Kidney capillary endothelial cell (primary cell): Measurements from ENCODE around the gene RNASEH2C.
A peak's percentile ranks its signal among the peaks of the same experiment; 100 is the strongest.
"Not testable (repeated sequence)": the region's sequence is repeated elsewhere in the genome, so short reads cannot be mapped to it uniquely, and the experiment has no call there.

Source experiments
- DNase-seq: peaks from one replicate; pipeline ENCODE4 v3.0.0-alpha.2; 2018; ENCODE audit warnings: low spot score

Gene RNASEH2C

GRCh38 chr11:65716774-65717405 lies 3.7 kb downstream of the RNASEH2C start:
- DNase-seq = no peak

- DNase-seq = no peak
Observed at GRCh38 chr11:65716302-65716701, 4.3 kb downstream of the RNASEH2C start.

DNA sequence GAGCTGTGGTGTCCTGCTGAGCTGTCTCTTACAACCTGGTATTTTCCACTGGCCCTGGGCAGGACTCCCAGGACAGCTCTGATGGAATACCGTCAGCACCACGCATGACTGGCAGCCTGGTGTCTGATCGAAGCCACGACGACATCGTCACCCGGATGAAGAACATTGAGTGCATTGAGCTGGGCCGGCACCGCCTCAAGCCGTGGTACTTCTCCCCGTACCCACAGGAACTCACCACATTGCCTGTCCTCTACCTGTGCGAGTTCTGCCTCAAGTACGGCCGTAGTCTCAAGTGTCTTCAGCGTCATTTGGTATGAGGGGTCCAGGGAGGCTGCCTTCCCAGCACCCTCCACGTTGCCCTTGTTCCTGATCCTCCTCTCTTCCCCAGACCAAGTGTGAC lies 6.2 kb downstream of the RNASEH2C start:
- no peak for DNase-seq

DNA sequence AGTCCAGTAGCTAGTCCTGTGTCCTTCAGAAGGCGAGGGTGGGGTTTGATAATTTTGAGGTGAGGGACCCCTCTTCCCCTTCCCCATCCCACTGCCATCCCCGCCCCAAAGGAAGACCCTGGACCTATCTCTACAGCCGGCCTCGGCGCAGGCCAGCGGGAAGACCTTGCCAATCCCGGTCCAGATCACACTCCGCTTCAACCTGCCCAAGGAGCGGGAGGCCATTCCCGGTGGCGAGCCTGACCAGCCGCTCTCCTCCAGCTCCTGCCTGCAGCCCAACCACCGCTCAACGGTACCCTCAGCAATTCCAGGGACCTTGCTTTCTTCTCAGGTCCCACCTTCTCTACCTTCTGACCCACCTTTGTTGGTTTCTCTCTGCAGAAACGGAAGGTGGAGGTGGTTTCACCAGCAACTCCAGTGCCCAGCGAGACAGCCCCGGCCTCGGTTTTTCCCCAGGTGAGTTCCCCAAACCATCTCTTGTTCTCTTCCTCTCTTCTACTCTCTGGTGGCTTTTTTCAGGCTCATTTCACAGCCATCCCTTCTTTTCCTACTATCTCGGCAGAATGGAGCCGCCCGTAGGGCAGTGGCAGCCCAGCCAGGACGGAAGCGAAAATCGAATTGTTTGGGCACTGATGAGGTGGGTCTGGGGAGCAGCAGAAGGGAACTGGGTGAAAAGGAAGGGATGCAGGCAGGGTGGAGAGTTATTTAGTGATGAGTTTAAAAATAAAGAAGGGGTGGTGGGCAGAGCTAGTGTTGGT lies 7.2 kb downstream of the RNASEH2C start:
- DNase-seq = no peak

DNA sequence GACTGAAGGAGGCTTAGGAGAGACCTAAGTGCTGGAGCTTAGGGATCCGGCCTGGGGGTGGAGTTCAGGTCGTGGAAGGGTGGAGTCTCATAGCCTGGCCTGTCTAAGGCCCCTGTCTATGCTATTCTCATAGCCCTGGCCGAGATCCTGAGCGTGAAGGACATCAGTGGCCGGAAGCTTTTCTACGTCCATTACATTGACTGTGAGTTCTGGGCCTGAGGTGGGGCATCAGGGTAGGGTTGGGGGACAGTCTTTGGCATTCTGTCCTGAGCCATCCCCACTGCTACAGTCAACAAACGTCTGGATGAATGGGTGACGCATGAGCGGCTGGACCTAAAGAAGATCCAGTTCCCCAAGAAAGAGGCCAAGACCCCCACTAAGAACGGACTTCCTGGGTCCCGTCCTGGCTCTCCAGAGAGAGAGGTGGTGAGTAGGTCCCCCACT lies 7.9 kb downstream of the RNASEH2C start:
- no peak for DNase-seq

DNA sequence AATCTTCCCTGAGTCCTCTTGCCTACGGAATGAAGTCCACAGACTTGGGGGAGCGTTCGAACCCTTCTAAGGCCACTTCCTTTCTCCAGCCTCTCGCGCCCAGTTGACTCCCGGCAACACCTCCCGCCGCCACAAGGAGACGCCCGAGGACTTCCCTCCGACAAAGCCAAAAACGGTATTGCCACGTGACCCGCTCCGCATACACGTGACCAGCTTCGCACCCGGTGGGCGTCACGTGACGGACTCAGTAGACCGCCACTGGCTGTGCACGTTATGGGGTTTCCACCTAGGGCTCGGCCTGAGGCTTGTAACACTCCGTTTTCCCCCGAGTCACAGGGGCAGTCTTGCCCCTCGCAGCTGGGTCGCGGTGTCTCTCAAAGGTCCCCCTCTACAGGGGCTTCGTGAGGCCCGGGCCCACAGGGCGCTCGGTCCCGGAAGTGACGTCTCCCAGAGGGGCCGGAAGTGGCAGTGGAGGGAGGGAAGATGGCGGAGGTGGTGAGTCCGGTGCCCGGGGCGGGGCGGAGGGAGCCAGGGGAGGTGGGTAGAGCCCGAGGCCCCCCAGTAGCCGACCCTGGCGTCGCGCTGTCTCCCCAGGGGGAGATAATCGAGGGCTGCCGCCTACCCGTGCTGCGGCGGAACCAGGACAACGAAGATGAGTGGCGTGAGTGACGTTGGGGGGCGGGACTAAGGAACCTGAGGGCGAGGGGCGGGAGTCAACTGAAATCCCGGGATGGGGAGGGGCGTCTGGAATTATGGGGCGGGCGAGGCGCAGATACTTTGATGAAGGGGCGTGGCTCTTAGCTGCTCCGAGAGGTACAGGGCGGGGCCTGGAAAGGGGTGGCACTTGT lies 8.6 kb downstream of the RNASEH2C start, which contains the start of gene KAT5:
TSS of gene KAT5 (plus strand) at position 468 of the 848 bp plus-strand sequence. CDS start at position 484, 16 bp downstream.
- peak; percentile 96 for DNase-seq

- no peak for DNase-seq
Observed at GRCh38 chr11:65710421-65710820, 10.2 kb downstream of the RNASEH2C start.

GRCh38 chr11:65709661-65710060 lies 10.9 kb downstream of the RNASEH2C start:
- no peak for DNase-seq

GRCh38 chr11:65708451-65708850 lies 12.1 kb downstream of the RNASEH2C start:
- no peak for DNase-seq

- DNase-seq = not testable (repeated sequence)
Observed at GRCh38 chr11:65707002-65707401, 13.6 kb downstream of the RNASEH2C start.

GRCh38 chr11:65706303-65706763 lies 14.3 kb downstream of the RNASEH2C start:
- DNase-seq = not testable (repeated sequence)

DNA sequence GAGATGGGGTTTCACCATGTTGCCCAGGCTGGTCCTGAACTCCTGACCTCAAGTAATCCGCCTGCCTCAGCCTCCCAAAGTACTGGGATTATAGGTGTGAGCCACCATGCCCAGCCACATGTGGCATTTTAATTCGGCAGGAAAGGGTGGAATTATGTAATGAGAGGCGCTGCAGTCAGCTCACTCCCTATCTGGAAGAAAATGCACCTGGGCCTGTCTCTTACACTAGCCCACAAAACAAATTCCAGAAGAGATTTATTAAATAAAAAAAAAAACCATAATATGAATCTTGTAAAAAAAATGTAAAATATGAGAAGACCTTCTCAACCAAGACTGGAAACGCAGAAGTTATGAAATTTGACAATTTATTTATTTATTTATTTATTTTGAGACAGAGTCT lies 16.8 kb downstream of the RNASEH2C start:
- no peak for DNase-seq

DNA sequence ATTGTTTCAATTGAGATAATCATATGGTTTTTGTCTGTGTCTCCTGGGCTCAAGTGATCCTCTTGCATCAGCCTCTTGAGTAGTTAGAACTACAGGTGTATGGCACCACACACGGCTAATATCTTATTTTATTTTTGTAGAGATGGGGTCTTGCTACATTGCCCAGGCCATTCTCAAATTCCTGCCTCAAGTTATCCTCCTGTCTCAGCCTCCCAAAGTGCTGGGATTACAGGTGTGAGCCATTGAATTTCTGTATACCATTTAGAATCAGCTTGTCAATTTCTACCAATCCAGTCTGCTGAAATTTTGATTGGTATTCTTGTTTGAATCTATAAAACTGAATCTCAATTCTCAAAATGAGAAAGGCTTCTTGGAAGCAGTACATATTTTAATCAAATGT lies 18.9 kb downstream of the RNASEH2C start:
- DNase-seq = no peak

DNA sequence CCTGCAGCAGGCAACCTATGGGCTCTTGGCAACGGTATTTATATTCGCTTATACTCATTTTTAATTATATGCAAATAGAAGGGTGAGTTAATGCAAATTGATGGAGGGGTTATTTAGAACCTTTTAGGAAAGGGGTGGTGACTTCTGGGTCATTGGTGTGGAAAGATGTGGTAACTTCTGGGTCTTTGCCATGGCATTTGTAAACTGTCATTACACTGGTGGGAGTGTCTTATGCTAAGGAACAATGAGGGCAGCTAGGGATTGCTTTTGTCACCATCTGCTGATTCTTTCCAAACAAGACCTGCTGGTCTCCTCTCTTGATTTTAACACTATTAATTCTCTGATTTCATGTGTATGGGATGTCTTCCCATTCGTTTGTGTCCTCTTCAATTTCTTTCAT lies 20.2 kb downstream of the RNASEH2C start:
- no peak for DNase-seq

DNA sequence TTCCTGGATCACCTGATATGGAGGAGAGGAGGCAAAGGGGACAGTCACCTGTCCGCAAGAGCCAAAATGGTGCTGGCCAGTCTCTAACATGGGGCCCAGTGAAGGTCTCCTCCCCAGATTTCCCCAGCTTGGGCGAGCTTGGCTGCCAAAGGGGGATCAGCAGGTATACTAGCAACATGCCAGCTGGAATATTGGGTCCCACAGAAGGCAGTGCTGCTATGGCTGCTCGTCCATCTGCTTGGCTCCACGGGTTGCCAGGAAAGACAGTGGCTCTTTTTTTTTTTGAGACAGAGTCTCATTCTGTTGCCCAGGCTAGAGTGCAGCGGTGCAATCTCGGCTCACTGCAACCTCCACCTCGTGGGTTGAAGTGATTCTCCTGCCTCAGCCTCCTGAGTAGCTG lies 21.3 kb downstream of the RNASEH2C start:
- DNase-seq = no peak

DNA sequence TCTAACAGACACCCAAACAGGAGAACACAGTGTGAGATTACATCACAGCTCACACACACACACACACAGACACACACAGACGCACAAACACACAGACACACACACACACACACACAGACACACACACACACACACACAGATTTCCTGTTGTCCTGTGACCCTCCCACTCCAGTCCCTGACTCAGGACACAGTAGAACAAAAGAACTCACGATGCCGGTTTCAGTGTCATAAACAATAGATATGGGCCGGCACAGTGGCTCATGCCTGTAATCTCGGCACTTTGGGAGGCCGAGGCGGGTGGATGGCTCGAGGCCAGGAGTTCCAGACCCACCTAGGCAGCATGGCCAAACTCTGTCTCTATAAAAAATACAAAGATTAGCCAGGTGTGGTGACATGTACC lies 22.4 kb downstream of the RNASEH2C start:
- DNase-seq = peak; percentile 82

GRCh38 chr11:65696802-65697552 lies 23.6 kb downstream of the RNASEH2C start:
- DNase-seq = no peak

- peak; percentile 52 for DNase-seq
Observed at GRCh38 chr11:65695459-65696241, 24.9 kb downstream of the RNASEH2C start.

DNA sequence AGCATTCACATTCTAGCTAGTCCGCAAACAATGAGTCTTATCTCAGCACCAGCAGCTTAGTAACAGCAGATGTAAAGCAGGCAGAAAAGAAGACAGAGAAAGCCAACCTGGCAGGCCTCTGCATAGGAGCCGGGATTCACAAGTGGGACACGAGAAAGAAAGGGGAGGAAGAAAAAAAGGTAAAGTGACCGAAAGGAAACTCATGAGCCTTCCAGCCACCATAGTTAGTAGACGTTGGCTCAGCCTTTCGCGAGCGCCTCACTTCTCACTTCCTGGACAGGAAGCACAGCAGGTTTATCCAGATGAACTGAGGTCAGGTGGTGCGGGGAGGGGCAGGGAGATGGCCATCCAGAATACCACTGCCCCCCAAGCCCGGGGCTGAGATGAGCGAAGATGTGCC lies 28.2 kb downstream of the RNASEH2C start:
- DNase-seq = no peak

- DNase-seq = not testable (repeated sequence)
Observed at GRCh38 chr11:65691847-65692246, 28.8 kb downstream of the RNASEH2C start.

DNA sequence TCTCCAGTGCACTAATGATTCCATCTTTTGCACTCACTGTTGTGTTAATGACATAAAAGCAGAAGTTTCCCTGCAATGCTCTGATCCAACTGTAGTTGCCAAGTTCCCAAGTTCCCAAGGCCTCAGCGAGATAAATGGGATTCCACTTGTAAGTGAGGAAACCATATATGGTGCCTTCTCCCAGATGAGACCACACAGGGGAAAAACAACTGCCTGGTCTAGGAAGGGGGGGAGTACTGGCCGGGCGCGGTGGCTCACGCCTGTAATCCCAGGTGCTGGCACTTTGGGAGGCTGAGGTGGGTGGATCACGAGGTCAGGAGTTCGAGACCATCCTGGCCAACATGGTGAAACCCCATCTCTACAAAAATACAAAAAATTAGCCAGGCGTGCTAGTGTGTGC lies 34.6 kb downstream of the RNASEH2C start:
- DNase-seq = no peak
